ENCODE data around the gene SLC39A11.

The SLC39A11 gene

DNA sequence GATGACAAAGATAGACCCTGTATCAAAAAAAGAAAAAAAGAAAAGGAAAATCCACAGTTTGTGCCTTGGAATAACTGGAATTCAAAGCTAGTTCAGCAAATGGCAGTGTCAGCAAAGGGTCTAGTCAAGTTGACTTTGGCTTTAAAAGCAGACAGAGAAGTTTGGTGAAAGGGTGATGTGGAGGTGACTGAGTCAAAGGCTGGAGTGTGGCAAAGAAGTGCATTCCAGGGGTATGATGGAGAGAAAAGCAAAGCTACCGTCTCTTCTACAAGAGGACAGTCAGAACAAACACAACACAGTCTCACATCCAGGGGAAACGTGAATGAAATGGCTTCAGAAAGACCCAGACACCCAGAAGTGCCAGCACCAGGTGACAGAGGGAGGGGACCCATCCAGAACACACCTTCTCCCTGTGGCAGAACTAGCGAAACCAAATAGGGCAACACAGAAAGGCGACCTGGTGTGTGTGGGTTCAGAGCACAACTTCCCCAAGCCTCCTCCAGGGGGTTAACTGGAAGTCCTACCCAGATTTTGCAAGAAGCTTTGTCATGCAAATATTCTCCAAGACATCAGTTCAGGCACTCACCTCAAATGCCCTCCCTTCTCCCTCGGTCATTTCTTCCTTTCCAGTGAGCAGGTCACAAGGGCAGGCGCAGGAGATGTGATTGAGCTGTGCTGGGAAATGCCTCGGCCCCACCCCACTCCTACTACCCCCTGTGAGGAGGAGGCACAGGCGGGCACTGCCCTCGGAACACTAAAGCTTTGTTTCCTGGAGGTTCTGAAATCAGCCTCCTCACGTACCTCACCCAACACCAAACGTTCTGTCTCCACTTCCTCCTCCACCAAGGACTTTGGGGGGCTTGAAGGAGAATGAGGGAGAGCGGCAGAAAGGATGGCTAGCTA, 489.7 kb downstream of the SLC39A11 start:
- Mint-ChIP-seq H3K27me3 (peaks cover 51% of the 10 kb centered on the region), H3K4me3 (no peak overlapping the region), H3K9me3 (peaks cover 5% of the 10 kb centered on the region), H3K27ac (no peak overlapping the region), H3K36me3 (ENCODE audit: low read depth) (no peaks in the 10 kb centered on the region), H3K4me1 (ENCODE audit: low read depth) (no peaks in the 10 kb centered on the region)
- DNase-seq: no peak

DNA sequence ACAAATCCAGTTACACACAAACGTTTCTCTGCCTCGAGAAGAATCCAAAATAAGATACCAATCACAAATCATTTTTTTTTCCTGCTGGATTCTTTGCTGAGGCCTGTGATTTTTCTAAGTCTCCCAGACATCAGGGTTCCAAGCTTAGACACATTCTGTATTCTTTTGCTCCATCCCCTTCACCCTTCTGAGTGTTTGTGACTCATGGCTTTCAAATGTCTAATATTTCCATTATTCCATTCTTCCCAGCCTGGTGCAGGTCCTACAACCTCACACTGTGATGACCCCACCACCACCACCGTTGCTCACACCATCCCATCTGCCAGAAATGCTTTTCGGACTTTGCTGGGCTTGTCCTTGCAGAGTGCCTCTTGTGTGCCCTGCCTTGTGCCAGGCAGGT, 491.6 kb downstream of the SLC39A11 start:
- Mint-ChIP-seq H3K4me3 (no peak overlapping the region), H3K36me3 (ENCODE audit: low read depth) (no peaks in the 10 kb centered on the region), H3K9me3 (no peaks in the 10 kb centered on the region), H3K27ac (no peak overlapping the region), H3K27me3 (peaks cover 57% of the 10 kb centered on the region), H3K4me1 (ENCODE audit: low read depth) (no peaks in the 10 kb centered on the region)
- no peak for DNase-seq

DNA sequence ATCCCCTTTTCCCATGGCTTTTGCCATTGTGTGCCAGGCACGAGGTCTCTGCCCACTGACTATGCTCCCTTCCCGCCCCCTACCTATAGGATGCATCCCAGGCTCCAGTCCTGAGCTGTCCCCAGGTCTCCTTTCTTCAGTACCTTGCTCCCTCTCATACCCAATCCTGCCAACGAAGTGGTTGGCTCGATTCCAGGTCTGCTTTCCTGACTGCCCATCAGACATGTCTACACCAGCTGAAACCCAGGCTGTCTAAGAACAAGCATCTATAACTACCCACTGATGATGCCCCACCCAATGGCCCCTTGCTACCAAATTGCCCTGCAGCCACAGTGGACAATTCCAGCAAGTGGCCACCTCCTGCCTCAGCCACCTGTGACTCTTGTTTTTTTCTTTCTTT, 492.6 kb downstream of the SLC39A11 start:
- peaks cover 57% of the 10 kb centered on the region for H3K27me3 Mint-ChIP-seq
- no peaks in the 10 kb centered on the region for H3K36me3 Mint-ChIP-seq (ENCODE audit: low read depth)
- H3K27ac Mint-ChIP-seq: no peak overlapping the region
- H3K4me1 Mint-ChIP-seq (ENCODE audit: low read depth): no peaks in the 10 kb centered on the region
- H3K9me3 Mint-ChIP-seq: no peaks in the 10 kb centered on the region
- H3K4me3 Mint-ChIP-seq: no peak overlapping the region
- DNase-seq: no peak

DNA sequence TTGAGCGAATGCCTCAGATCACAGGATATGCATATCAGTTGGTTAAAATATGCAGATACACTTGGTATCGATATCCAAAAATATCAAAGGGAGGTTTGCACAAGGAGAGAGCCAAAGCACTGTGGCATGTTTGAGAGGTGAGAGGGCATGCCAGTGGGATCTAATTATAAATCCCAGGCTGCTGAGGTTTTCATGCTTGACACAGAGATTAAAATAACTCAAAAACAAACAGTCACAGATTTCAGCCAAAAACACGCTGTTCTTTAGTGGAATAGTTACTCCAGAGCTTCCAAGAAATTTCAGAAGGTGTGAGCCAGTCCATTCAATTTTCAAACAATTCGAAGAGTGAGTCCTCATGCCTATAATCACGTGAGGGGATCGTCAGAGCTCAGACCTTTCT, 493.8 kb downstream of the SLC39A11 start:
- Mint-ChIP-seq H3K36me3 (ENCODE audit: low read depth) (no peaks in the 10 kb centered on the region), H3K9me3 (no peaks in the 10 kb centered on the region), H3K4me1 (ENCODE audit: low read depth) (no peaks in the 10 kb centered on the region), H3K27me3 (peaks cover 57% of the 10 kb centered on the region), H3K27ac (no peak overlapping the region), H3K4me3 (no peak overlapping the region)
- no peak for DNase-seq

DNA sequence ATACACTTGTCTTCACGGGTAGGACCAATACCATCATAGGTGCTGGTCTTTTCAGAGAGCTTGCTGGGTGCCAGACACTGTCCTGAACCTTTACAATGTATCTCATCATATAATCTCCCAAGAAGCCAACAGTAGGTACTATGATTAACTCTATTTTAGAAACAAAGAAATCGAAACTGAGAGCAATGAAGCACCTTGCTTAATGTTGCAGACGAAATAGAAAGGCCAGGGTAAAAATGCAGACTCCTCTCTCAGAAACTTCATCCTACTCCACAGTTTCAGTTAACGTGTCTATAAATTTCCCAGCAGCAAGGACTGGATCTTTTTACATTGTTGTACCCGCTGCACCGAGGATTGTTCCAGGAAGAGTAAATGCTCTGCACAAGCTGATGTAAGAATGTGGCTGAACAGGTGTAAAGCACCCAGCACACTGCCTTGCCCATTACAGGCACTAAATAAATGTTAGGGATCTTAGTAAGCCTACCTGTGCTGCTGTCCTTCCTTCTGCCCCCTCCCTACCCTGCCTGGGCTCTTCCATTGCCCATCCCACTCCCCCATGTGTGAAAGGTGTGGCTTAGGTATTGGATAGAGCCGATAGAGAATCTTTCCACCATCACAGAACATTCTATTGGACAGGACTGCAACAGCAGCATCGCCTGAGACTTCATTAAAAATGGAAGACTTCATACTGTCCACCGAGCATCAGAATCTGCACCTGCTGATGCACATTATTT, 495.0 kb downstream of the SLC39A11 start:
- no peak overlapping the region for H3K4me3 Mint-ChIP-seq
- peaks cover 55% of the 10 kb centered on the region for H3K27me3 Mint-ChIP-seq
- no peak overlapping the region for H3K27ac Mint-ChIP-seq
- H3K36me3 Mint-ChIP-seq (ENCODE audit: low read depth): no peaks in the 10 kb centered on the region
- H3K4me1 Mint-ChIP-seq (ENCODE audit: low read depth): peaks cover under 1% of the 10 kb centered on the region
- H3K9me3 Mint-ChIP-seq: no peaks in the 10 kb centered on the region
- no peak for DNase-seq
